Heart right ventricle (tissue), 16 donors: Measurements from ENCODE around the gene B4GALT5. TPM values are rescaled to one million over a fixed set of nuclear protein-coding genes. Genes with fewer than 3 reads are reported as not detected.
A peak's percentile ranks its signal among the peaks of the same experiment; 100 is the strongest.

Source experiments
- ATAC-seq, 8 donors: fragments of 200-7000 bp; cut with Tn5 transposase; one replicate each; pipeline ENCODE4 v1.9.1; 2020; ENCODE audit warnings: mild to moderate bottlenecking in 8 of 8, moderate library complexity in 8 of 8, moderate number of reproducible peaks in 1 of 8
- DNase-seq, 2 donors: peaks; one replicate each; pipeline ENCODE4 v3.0.0-alpha.2; 2020
- H3K27ac ChIP-seq, 10 donors: fragments of 200-600 bp; sonication (generic) in 2 of 10; one replicate each; pipeline versions ENCODE4 v1.5.0 to v1.8.0; 2020 to 2022; ENCODE audit warnings: mild to moderate bottlenecking in 3 of 10
- H3K27me3 ChIP-seq, 7 donors: fragments of 200-600 bp; one replicate each; pipeline ENCODE4 v1.8.0; 2021 to 2022; ENCODE audit warnings: mild to moderate bottlenecking in 2 of 7
- H3K36me3 ChIP-seq, 9 donors: fragments of 200-600 bp; sonication (generic) in 1 of 9; one replicate each; pipeline versions ENCODE4 v1.5.0 to v1.8.0; 2020 to 2022; ENCODE audit warnings: mild to moderate bottlenecking in 2 of 9
- H3K4me1 ChIP-seq, 9 donors: fragments of 200-600 bp; sonication (generic) in 1 of 9; one replicate each; pipeline versions ENCODE4 v1.5.0 to v1.8.0; 2020 to 2022; ENCODE audit warnings: mild to moderate bottlenecking in 4 of 9
- H3K4me3 ChIP-seq, 10 donors: fragments of 200-600 bp; sonication (generic) in 2 of 10; one replicate each; pipeline versions ENCODE4 v1.5.0 to v1.8.0; 2020 to 2022; ENCODE audit warnings: mild to moderate bottlenecking in 7 of 10, moderate library complexity in 2 of 10
- H3K9me3 ChIP-seq, 11 donors: fragments of 200-600 bp in 10 of 11; sonication (generic) in 2 of 11; one replicate each; pipeline versions ENCODE4 v1.5.0 to v1.8.0; 2013 to 2022; ENCODE audit warnings: mild to moderate bottlenecking in 2 of 11, control low read depth in 1 of 11, moderate library complexity in 1 of 11
- CTCF ChIP-seq, 9 donors: fragments of 200-600 bp; sonication (generic) in 2 of 9; IDR thresholded peaks; one replicate each; pipeline versions ENCODE4 v1.5.0 to v1.8.0; 2021 to 2022; ENCODE audit warnings: antibody characterized with exemption in 9 of 9, mild to moderate bottlenecking in 5 of 9, moderate library complexity in 1 of 9
- WGBS, 2 donors: extraction: QIAGEN DNeasy Blood & Tissue Kit; methylation state at CpG; one replicate each; pipeline ENCODE4 v1.1.7; 2013; ENCODE audit warnings: inconsistent platforms in 1 of 2; 5-methylcytosine and 5-hydroxymethylcytosine counted together
- intact Hi-C, 10 donors: fragments of 100-400 bp; cut with DNase I; formaldehyde crosslinking; loops; one replicate each; pipeline versions ENCODE4 v1.11.1 to v1.14.2; 2022
- polyA plus RNA-seq, 2 donors: library from polyadenylated mRNA; stranded (reverse); fragments of 200-250 nt; gene quantifications; one replicate each; pipeline ENCODE4 v1.2.3, GENCODE V29; 2013
- total RNA-seq, 10 donors: library from RNA; stranded (reverse); fragmentation: NEBNext Ultra II Directional in 3 of 10; extraction: Animal tissue kit (Norgen Biotek cat#: 25700) in 3 of 10; gene quantifications; one replicate each; pipeline versions ENCODE4 v1.2.1 to v1.2.4, GENCODE V29; 2021 to 2023
- donor health status: Arrhythmogenic right ventricular cardiomyopathy.
- donor health status: ischemic (EF 13 %, LVEDD 7.1; RV severe dilation, severe dysfunction).
- donor health status: healthy with polysubstance abuse.
- donor health status: DM: no; HTN: yes; CAD: no.
- donor health status: DM: no; HTN: no; CAD: no.
- donor health status: ischemic (EF 25% LVEDD 6.9; RV normal size, moderate dysfunction).
- donor health status: ischemic (EF 25% LVEDD 5.7; RV mildly dilated, moderate dysfunction).
- donor health status: healthy.
- donor health status: DM: yes; HTN: yes; CAD: no.
- donor health status: Ischemic cardiomyopathy.
- donor health status: ischemic (EF 35%, LVEDD 5.7; RV mildly dilated, moderate dysfunction).
- donor health status: nonischemic (EF 11% LVEDD 7.7; RV severe dilation, severe dysfunction).
- donor health status: DM: yes; HTN: yes; CAD: no.
- donor health status: PGD.
- donor health status: ischemic (EF 29% LVEDD 5.4; RV normal size, mild dysfunction).
- donor health status: nonischemic (EF 23%, LVEDD 6.1; RV moderate dilation, normal function).

The B4GALT5 gene
- total and polyA plus RNA-seq, 12 donors: 7.4 to 61.6 (median 29.6) TPM

DNA sequence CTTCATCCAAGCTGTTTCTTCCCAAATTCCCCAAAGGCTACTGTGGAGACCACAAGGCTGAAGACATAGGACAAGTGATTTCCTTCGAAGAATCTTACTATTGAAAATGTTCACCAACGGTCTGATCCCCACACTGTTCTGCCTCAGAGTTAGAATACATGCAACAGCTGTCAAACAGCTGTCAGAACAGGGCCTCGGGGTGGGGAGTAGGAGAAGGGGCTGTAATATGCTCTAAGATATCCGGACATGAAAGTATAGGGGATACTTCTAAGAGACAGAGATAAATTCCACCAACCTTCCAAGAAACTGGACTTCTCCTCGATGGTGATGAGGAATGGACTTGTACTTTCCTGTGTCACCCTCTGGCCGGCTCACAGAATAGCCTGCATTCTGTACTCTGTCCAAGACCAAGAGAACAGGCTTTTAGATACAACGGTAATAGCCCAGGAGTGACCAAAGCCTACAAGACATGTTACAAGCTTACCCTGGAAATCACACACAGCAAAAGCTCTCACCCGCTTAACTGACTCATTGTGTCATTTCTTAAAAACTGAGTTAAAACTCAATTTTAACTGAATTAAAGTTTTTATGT is 76.5 kb downstream of the B4GALT5 start:
- peak in 3 of 8 donors; percentile 35 to 65 (median 60) for ATAC-seq
- Histone ChIP-seq H3K36me3 (peaks cover 0 to 94% (median 24%) of the 10 kb centered on the region in 9 donors), H3K27me3 (no peaks in the 10 kb centered on the region), H3K4me3 (no peak overlapping the region), H3K9me3 (no peaks in the 10 kb centered on the region), H3K4me1 (peaks cover 0 to 38% (median 15%) of the 10 kb centered on the region in 9 donors), H3K27ac (peak overlapping the region in 6 of 10 donors; percentile 3 to 75 (median 30))
- 58 to 68% methylated on average over 8 of the region's 8 CpGs for WGBS, 2 donors
- intact Hi-C loops: loop anchor here in 5 of 10 donors (5.0 to 10.0 kb wide), 4 partner anchors 48 to 78 kb away; partner anchors contain the start of gene B4GALT5 (in 3 of the 5)
- no peak for TF ChIP-seq CTCF (IDR thresholded peaks at IDR 0.05)
- no peak for DNase-seq

DNA sequence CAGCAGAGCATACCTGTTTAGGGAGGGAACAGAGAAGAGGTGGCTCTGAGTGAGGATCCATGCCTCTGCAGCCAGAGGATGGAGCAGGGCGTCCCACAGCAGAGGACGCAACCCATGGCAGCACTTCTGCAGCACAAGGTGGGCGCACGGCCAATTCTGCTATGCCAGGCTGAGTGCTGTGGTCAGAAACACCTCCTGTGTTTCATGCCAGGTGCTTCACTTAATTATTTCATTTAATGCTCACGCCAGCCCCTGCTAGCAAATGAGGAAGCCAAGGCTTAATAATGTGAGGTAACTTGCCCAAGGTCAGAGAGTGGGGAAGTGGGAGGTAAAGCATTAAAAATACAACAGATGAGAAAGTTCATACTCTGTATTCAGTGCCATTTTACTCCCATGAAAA is 77.2 kb downstream of the B4GALT5 start:
- H3K9me3 ChIP-seq: no peaks in the 10 kb centered on the region
- no peak overlapping the region for H3K4me3 ChIP-seq
- peaks cover 0 to 87% (median 18%) of the 10 kb centered on the region in 9 donors for H3K36me3 ChIP-seq
- DNase-seq: peak; percentile 51 to 80
- H3K27ac ChIP-seq: peak overlapping the region in 7 of 10 donors; percentile 11 to 79 (median 64)
- intact Hi-C loops: loop anchor here in 5 of 10 donors (5.0 to 10.0 kb wide), 4 partner anchors 48 to 78 kb away; partner anchors contain the start of gene B4GALT5 (in 3 of the 5)
- ATAC-seq: peak; percentile 36 to 90 (median 87)
- H3K27me3 ChIP-seq: no peaks in the 10 kb centered on the region
- 56 to 63% methylated on average over 5 of the region's 5 CpGs for WGBS, 2 donors
- H3K4me1 ChIP-seq: peaks cover 0 to 43% (median 15%) of the 10 kb centered on the region in 9 donors
- peak in 1 of 9 donors; percentile 24 for TF ChIP-seq CTCF (IDR thresholded peaks at IDR 0.05)

DNA sequence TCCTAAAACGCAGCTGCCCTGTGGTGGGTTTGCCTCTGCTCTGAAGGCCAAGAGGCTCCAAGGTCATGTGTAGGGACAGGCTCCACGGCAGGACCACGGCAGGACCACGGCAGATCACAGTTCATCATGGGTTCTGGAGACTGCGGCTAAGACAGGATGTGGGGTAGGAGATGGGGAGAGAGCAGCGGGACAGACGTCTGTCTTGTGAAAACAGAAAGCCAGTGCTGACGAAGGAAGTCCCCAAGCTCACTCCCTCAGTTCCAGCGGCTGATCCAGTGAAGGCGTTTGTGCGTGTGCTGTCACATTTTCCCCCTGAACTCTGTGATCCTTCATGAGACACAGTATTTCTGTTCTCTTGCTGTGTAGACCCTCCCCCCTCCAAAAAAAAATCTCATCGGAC is 77.8 kb downstream of the B4GALT5 start:
- Histone ChIP-seq H3K9me3 (no peaks in the 10 kb centered on the region), H3K27ac (peak overlapping the region in 8 of 10 donors; percentile 29 to 79 (median 56)), H3K4me1 (peaks cover 0 to 49% (median 21%) of the 10 kb centered on the region in 9 donors), H3K27me3 (no peaks in the 10 kb centered on the region), H3K4me3 (no peak overlapping the region), H3K36me3 (peaks cover 0 to 81% (median 18%) of the 10 kb centered on the region in 9 donors)
- no peak for DNase-seq
- no peak for TF ChIP-seq CTCF (IDR thresholded peaks at IDR 0.05)
- intact Hi-C loops: loop anchor here in 5 of 10 donors (5.0 to 10.0 kb wide), 4 partner anchors 49 to 79 kb away; partner anchors contain the start of gene B4GALT5 (in 3 of the 5)
- peak in 6 of 8 donors; percentile 15 to 48 (median 27) for ATAC-seq
- 80% methylated on average over 12 of the region's 12 CpGs for WGBS, 2 donors

DNA sequence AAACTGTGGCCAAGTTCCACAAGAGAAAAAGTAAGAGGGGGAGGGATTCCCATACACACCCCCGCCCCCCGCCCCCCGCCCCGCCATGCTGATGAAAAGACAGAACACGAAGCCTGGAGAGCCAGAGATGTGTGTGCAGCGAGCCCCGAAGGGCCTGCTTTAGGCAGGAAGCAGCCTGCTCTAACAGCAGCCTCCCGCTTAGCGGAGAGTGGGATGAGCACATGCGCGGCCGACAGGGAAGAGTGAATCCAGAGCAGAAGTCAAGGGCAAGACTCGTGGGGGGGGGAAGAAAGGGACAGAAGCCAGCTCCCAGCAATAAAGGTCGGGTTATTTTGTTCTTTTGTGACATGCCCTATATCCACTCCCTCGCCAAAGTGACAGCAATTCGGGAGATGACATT is 78.5 kb downstream of the B4GALT5 start:
- H3K9me3 ChIP-seq: no peaks in the 10 kb centered on the region
- H3K4me1 ChIP-seq: peaks cover 0 to 55% (median 23%) of the 10 kb centered on the region in 9 donors
- intact Hi-C loops: loop anchor here in 5 of 10 donors (5.0 to 10.0 kb wide), 4 partner anchors 50 to 80 kb away; partner anchors contain the start of gene B4GALT5 (in 3 of the 5)
- 50 to 57% methylated on average over 16 of the region's 16 CpGs for WGBS, 2 donors
- peaks cover 0 to 74% (median 12%) of the 10 kb centered on the region in 9 donors for H3K36me3 ChIP-seq
- DNase-seq (peak; percentile 42 to 65), ATAC-seq (peak; percentile 57 to 85 (median 71))
- no peaks in the 10 kb centered on the region for H3K27me3 ChIP-seq
- no peak for TF ChIP-seq CTCF (IDR thresholded peaks at IDR 0.05)
- peak overlapping the region in 9 of 10 donors; percentile 29 to 79 (median 50) for H3K27ac ChIP-seq
- H3K4me3 ChIP-seq: no peak overlapping the region
